CD14-positive monocyte (primary cell): Measurements from ENCODE around the gene OR1B1. TPM values are rescaled to one million over a fixed set of nuclear protein-coding genes. Genes with fewer than 3 reads are reported as not detected.

Experiments used
- DNase-seq, 3 donors: peaks; one replicate each; pipeline ENCODE4 v3.0.0-alpha.2; 2011 to 2022
- H2AFZ ChIP-seq: 2 replicates; pipeline ENCODE4 v1.6.0; 2012; ENCODE audit warnings: mild to moderate bottlenecking, low read depth, low read length, inconsistent platforms; ENCODE audit not compliant: insufficient read depth, poor library complexity, severe bottlenecking
- H3K27ac ChIP-seq, 2 donors: 1 replicate in 1 of 2; 2 replicates in 1 of 2; pipeline ENCODE4 v1.5.1; 2012 to 2013; ENCODE audit warnings: low read length in 2 of 2, control low read depth in 1 of 2, inconsistent platforms in 1 of 2, low read depth in 1 of 2, mild to moderate bottlenecking in 1 of 2
- H3K27me3 ChIP-seq, 2 donors: one replicate each; pipeline versions ENCODE4 v1.6.0 to v1.6.1; 2011 to 2013; ENCODE audit warnings: low read length in 2 of 2; ENCODE audit not compliant: control insufficient read depth in 2 of 2, insufficient read depth in 2 of 2
- H3K36me3 ChIP-seq, 2 donors: replicated peaks in 1 of 2; 1 replicate in 1 of 2; 2 replicates in 1 of 2; pipeline versions ENCODE4 v1.5.1 to v1.6.1; 2012 to 2013; ENCODE audit warnings: low read length in 2 of 2, control low read depth in 1 of 2, inconsistent platforms in 1 of 2, mild to moderate bottlenecking in 1 of 2; ENCODE audit not compliant: insufficient read depth in 2 of 2, control insufficient read depth in 1 of 2
- H3K4me1 ChIP-seq, 2 donors: 1 replicate in 1 of 2; 2 replicates in 1 of 2; pipeline versions ENCODE4 v1.5.1 to v1.6.1; 2012 to 2013; ENCODE audit warnings: low read length in 2 of 2, control low read depth in 1 of 2, inconsistent platforms in 1 of 2, mild to moderate bottlenecking in 1 of 2, moderate library complexity in 1 of 2; ENCODE audit not compliant: insufficient read depth in 2 of 2, control insufficient read depth in 1 of 2
- H3K4me2 ChIP-seq: replicated peaks from 2 replicates; pipeline ENCODE3; 2012; ENCODE audit warnings: low read length, moderate library complexity, mild to moderate bottlenecking; ENCODE audit not compliant: poor library complexity, severe bottlenecking; ENCODE audit errors: extremely low read depth
- H3K4me3 ChIP-seq, 3 experiments: fragments of 200-600 bp in 1 of 3; sonication (generic) in 1 of 3; replicated peaks in 1 of 3; 1 replicate in 2 of 3; 2 replicates in 1 of 3; pipeline ENCODE4 v1.5.1; 2011 to 2013; ENCODE audit warnings: low read length in 3 of 3, mild to moderate bottlenecking in 3 of 3, control low read depth in 2 of 3, low read depth in 2 of 3, inconsistent platforms in 1 of 3, moderate library complexity in 1 of 3
- H3K79me2 ChIP-seq: 2 replicates; pipeline ENCODE4 v1.6.0; 2012; ENCODE audit warnings: mild to moderate bottlenecking, control low read depth, inconsistent platforms, low read length, moderate library complexity; ENCODE audit not compliant: insufficient read depth
- H3K9ac ChIP-seq: 2 replicates; pipeline ENCODE4 v1.6.0; 2017; ENCODE audit warnings: low read length, mild to moderate bottlenecking; ENCODE audit not compliant: insufficient read depth, poor library complexity, severe bottlenecking
- H3K9me3 ChIP-seq, 2 donors: replicated peaks in 1 of 2; 1 replicate in 1 of 2; 2 replicates in 1 of 2; pipeline versions ENCODE4 v1.5.1 to v1.6.1; 2012 to 2013; ENCODE audit warnings: low read length in 2 of 2, control low read depth in 1 of 2; ENCODE audit not compliant: control insufficient read depth in 1 of 2, insufficient read depth in 1 of 2
- H4K20me1 ChIP-seq: 2 replicates; pipeline ENCODE4 v1.6.0; 2012; ENCODE audit warnings: mild to moderate bottlenecking, low read length, control low read depth, moderate library complexity; ENCODE audit not compliant: insufficient read depth
- H3K27ac Mint-ChIP-seq, 7 donors: one replicate each; pipeline ENCODE4 v1.8.0; 2020; ENCODE audit warnings: mild to moderate bottlenecking in 7 of 7, mixed read lengths in 7 of 7, moderate library complexity in 6 of 7, inconsistent platforms in 2 of 7
- H3K27me3 Mint-ChIP-seq, 3 donors: one replicate each; pipeline ENCODE4 v1.8.0; 2021 to 2022; ENCODE audit warnings: low read depth in 3 of 3, mild to moderate bottlenecking in 3 of 3, mixed read lengths in 3 of 3, moderate library complexity in 3 of 3, inconsistent platforms in 1 of 3
- H3K36me3 Mint-ChIP-seq, 2 donors: one replicate each; pipeline ENCODE4 v1.8.0; 2020; ENCODE audit warnings: mixed read lengths in 2 of 2, inconsistent platforms in 1 of 2, mild to moderate bottlenecking in 1 of 2
- H3K4me1 Mint-ChIP-seq: one replicate; pipeline ENCODE4 v1.8.0; 2020; ENCODE audit warnings: mild to moderate bottlenecking, mixed read lengths
- H3K4me3 Mint-ChIP-seq, 2 donors: one replicate each; pipeline ENCODE4 v1.8.0; 2020; ENCODE audit warnings: mild to moderate bottlenecking in 2 of 2, mixed read lengths in 2 of 2, moderate library complexity in 1 of 2
- H3K9me3 Mint-ChIP-seq, 7 donors: one replicate each; pipeline ENCODE4 v1.8.0; 2020 to 2022; ENCODE audit warnings: mixed read lengths in 7 of 7, mild to moderate bottlenecking in 6 of 7, moderate library complexity in 6 of 7, inconsistent platforms in 2 of 7
- CTCF ChIP-seq: fragments of 200-600 bp; IDR thresholded peaks from one replicate; pipeline ENCODE4 v1.8.0; 2022; ENCODE audit warnings: antibody characterized with exemption, mild to moderate bottlenecking
- WGBS: methylation state at CpG from one replicate; pipeline ENCODE4 v1.1.5; 2013; ENCODE audit warnings: missing lambda C conversion rate; ENCODE audit not compliant: insufficient coverage; 5-methylcytosine and 5-hydroxymethylcytosine counted together
- intact Hi-C, 2 donors: fragments of 100-400 bp; cut with micrococcal nuclease; formaldehyde crosslinking; loops; one replicate each; pipeline versions ENCODE4 v1.15.0 to v1.15.1; 2023
- polyA plus RNA-seq, 3 donors: library from polyadenylated mRNA; depleted of rRNA in 1 of 3; unstranded in 2 of 3; stranded (reverse) in 1 of 3; fragments of 300-500 nt in 2 of 3; fragments of >200 nt in 1 of 3; fragmentation: Illumina TruSeq in 2 of 3; gene quantifications; 1 replicate in 2 of 3; 2 replicates in 1 of 3; pipeline ENCODE4 v1.2.3, GENCODE V29; 2012 to 2021

OR1B1 gene
- polyA plus RNA-seq, 3 donors, result not detected

GRCh38 chr9:122614362-122614761 lies 43.1 kb downstream of the OR1B1 start, which contains the start of gene OR1Q1:
TSS of gene OR1Q1 (plus strand) at chr9:122614738. CDS start at chr9:122614738, 0 bp downstream.
- Mint-ChIP-seq H3K27ac (no peak within 1 kb of the TSS), H3K27me3 (peaks cover 0 to 4% (median 0%) of the 10 kb centered on the region in 3 donors), H3K36me3 (no peaks in the 10 kb centered on the region), H3K4me1 (no peaks in the 10 kb centered on the region), H3K4me3 (no peak within 1 kb of the TSS), H3K9me3 (peaks cover 0 to 6% (median 0%) of the 10 kb centered on the region in 7 donors)
- Histone ChIP-seq H3K79me2 (no peaks in the 10 kb centered on the region), H3K4me1 (no peaks in the 10 kb centered on the region), H3K9me3 (peaks cover 0 to 7% of the 10 kb centered on the region in 2 donors), H3K27ac (no peak within 1 kb of the TSS), H4K20me1 (no peaks in the 10 kb centered on the region), H3K4me3 (no peak within 1 kb of the TSS), H3K36me3 (no peaks in the 10 kb centered on the region), H3K27me3 (no peaks in the 10 kb centered on the region), H2AFZ (no peak within 1 kb of the TSS), H3K4me2 (no peak within 1 kb of the TSS), H3K9ac (no peak within 1 kb of the TSS)
- no CpG with 5 or more reads among the region's 1 CpG for WGBS
- no peak for TF ChIP-seq CTCF
- DNase-seq, result no peak
- intact Hi-C loops, result no loop called here

GRCh38 chr9:122609804-122610203 lies 47.6 kb downstream of the OR1B1 start:
- Histone ChIP-seq H3K9ac (no peak overlapping the region), H4K20me1 (no peaks in the 10 kb centered on the region), H2AFZ (no peak overlapping the region), H3K27ac (no peak overlapping the region), H3K9me3 (peaks cover 0 to 4% of the 10 kb centered on the region in 2 donors), H3K79me2 (no peaks in the 10 kb centered on the region), H3K4me3 (no peak overlapping the region), H3K27me3 (no peaks in the 10 kb centered on the region), H3K4me1 (no peaks in the 10 kb centered on the region), H3K4me2 (no peak overlapping the region), H3K36me3 (no peaks in the 10 kb centered on the region)
- Mint-ChIP-seq H3K36me3 (no peaks in the 10 kb centered on the region), H3K9me3 (peaks cover 0 to 2% (median 0%) of the 10 kb centered on the region in 7 donors), H3K4me1 (no peaks in the 10 kb centered on the region), H3K4me3 (no peak overlapping the region), H3K27ac (no peak overlapping the region), H3K27me3 (peaks cover 0 to 4% (median 4%) of the 10 kb centered on the region in 3 donors)
- no peak for TF ChIP-seq CTCF
- intact Hi-C loops, result no loop called here
- DNase-seq, result no peak
- WGBS, result 100% methylated on average over 3 of the region's 4 CpGs
